ENCODE measurements around the gene CD2AP.

DNA sequence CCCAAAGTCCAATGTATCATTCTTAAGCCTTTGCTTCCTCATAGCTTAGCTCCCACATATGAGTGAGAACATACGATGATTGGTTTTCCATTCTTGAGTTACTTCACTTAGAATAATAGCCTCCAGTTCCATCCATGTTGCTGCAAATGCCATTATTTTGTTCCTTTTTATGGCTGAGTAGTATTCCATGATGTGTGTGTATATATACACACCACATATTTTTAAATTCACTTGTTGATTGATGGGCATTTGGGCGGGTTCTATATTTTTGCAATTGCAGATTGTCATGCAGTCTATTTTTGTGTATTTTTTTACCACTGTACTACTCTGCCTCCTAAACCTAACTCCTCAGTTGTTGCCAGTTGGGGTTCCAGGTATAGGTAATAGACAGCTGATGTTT, 74.7 kb downstream of the CD2AP start:
- TF ChIP-seq, protein P1, sequence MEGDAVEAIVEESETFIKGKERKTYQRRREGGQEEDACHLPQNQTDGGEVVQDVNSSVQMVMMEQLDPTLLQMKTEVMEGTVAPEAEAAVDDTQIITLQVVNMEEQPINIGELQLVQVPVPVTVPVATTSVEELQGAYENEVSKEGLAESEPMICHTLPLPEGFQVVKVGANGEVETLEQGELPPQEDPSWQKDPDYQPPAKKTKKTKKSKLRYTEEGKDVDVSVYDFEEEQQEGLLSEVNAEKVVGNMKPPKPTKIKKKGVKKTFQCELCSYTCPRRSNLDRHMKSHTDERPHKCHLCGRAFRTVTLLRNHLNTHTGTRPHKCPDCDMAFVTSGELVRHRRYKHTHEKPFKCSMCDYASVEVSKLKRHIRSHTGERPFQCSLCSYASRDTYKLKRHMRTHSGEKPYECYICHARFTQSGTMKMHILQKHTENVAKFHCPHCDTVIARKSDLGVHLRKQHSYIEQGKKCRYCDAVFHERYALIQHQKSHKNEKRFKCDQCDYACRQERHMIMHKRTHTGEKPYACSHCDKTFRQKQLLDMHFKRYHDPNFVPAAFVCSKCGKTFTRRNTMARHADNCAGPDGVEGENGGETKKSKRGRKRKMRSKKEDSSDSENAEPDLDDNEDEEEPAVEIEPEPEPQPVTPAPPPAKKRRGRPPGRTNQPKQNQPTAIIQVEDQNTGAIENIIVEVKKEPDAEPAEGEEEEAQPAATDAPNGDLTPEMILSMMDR (conservative IDR thresholded peaks at IDR 0.05; ENCODE audit: low read depth, low read length), result no peak
- TF ChIP-seq EZH2 (IDR thresholded peaks at IDR 0.05; ENCODE audit: borderline replicate concordance, low read depth, low read length, poor library complexity, severe bottlenecking), result no peak

All from A673 (cell line).